Activated CD4-positive, alpha-beta T cell treated with anti-CD3 and anti-CD28 coated beads, Interleukin-2, amount 10 ng/mL, durations not matched to agents 24 days and 14 days (primary cell): ENCODE measurements around the gene SMIM38. TPM values are rescaled to one million over a fixed set of nuclear protein-coding genes. Genes with fewer than 3 reads are reported as not detected.

ENCODE experiments used
- DNase-seq: peaks from one replicate; pipeline ENCODE4 v3.0.0; 2022
- H3K27ac Mint-ChIP-seq: one replicate; pipeline ENCODE4 v1.8.0; 2022; ENCODE audit warnings: mild to moderate bottlenecking, mixed read lengths
- H3K27me3 Mint-ChIP-seq: one replicate; pipeline ENCODE4 v1.8.0; 2022; ENCODE audit warnings: mixed read lengths
- H3K36me3 Mint-ChIP-seq: one replicate; pipeline ENCODE4 v1.8.0; 2022; ENCODE audit warnings: low read depth, mild to moderate bottlenecking, mixed read lengths
- H3K4me1 Mint-ChIP-seq: one replicate; pipeline ENCODE4 v1.8.0; 2021; ENCODE audit warnings: mixed read lengths
- H3K4me3 Mint-ChIP-seq: one replicate; pipeline ENCODE4 v1.8.0; 2022; ENCODE audit warnings: mild to moderate bottlenecking, moderate library complexity, mixed read lengths
- H3K9me3 Mint-ChIP-seq: one replicate; pipeline ENCODE4 v1.8.0; 2021; ENCODE audit warnings: mixed read lengths
- intact Hi-C: fragments of 100-400 bp; cut with micrococcal nuclease; formaldehyde crosslinking; loops from one replicate; pipeline ENCODE4 v1.15.1; 2023
- total RNA-seq: library from RNA; stranded (reverse); gene quantifications from 2 replicates; pipeline ENCODE4 v1.2.3, GENCODE V29; 2022

Gene SMIM38
- total RNA-seq, 1 donor from 2014 or later = 0.21 TPM

GRCh38 chr11:69195824-69196782, 40.4 kb downstream of the SMIM38 start:
- Mint-ChIP-seq H3K4me3 (no peak overlapping the region), H3K27ac (no peak overlapping the region), H3K4me1 (peaks cover 3% of the 10 kb centered on the region), H3K27me3 (no peaks in the 10 kb centered on the region), H3K36me3 (no peaks in the 10 kb centered on the region), H3K9me3 (peaks cover 13% of the 10 kb centered on the region)
- intact Hi-C loops = no loop called here
- DNase-seq = no peak

- Mint-ChIP-seq H3K9me3 (peaks cover 10% of the 10 kb centered on the region), H3K27me3 (no peaks in the 10 kb centered on the region), H3K4me1 (peaks cover 3% of the 10 kb centered on the region), H3K36me3 (no peaks in the 10 kb centered on the region), H3K27ac (no peak overlapping the region), H3K4me3 (no peak overlapping the region)
- DNase-seq = no peak
- intact Hi-C loops = no loop called here
Measured at GRCh38 chr11:69196783-69197169, 41.0 kb downstream of the SMIM38 start.

- no peaks in the 10 kb centered on the region for H3K36me3 Mint-ChIP-seq
- H3K4me1 Mint-ChIP-seq = peaks cover 3% of the 10 kb centered on the region
- H3K27ac Mint-ChIP-seq = no peak overlapping the region
- no peak for DNase-seq
- intact Hi-C loops = no loop called here
- no peaks in the 10 kb centered on the region for H3K27me3 Mint-ChIP-seq
- H3K9me3 Mint-ChIP-seq = peaks cover 10% of the 10 kb centered on the region
- no peak overlapping the region for H3K4me3 Mint-ChIP-seq
Measured at GRCh38 chr11:69198891-69199582, 43.3 kb downstream of the SMIM38 start.

GRCh38 chr11:69199583-69200315, 44.0 kb downstream of the SMIM38 start:
- no peak overlapping the region for H3K27ac Mint-ChIP-seq
- H3K27me3 Mint-ChIP-seq = no peaks in the 10 kb centered on the region
- peaks cover 3% of the 10 kb centered on the region for H3K4me1 Mint-ChIP-seq
- no peaks in the 10 kb centered on the region for H3K36me3 Mint-ChIP-seq
- no peak for DNase-seq
- peaks cover 5% of the 10 kb centered on the region for H3K9me3 Mint-ChIP-seq
- no peak overlapping the region for H3K4me3 Mint-ChIP-seq
- intact Hi-C loops = no loop called here

DNA sequence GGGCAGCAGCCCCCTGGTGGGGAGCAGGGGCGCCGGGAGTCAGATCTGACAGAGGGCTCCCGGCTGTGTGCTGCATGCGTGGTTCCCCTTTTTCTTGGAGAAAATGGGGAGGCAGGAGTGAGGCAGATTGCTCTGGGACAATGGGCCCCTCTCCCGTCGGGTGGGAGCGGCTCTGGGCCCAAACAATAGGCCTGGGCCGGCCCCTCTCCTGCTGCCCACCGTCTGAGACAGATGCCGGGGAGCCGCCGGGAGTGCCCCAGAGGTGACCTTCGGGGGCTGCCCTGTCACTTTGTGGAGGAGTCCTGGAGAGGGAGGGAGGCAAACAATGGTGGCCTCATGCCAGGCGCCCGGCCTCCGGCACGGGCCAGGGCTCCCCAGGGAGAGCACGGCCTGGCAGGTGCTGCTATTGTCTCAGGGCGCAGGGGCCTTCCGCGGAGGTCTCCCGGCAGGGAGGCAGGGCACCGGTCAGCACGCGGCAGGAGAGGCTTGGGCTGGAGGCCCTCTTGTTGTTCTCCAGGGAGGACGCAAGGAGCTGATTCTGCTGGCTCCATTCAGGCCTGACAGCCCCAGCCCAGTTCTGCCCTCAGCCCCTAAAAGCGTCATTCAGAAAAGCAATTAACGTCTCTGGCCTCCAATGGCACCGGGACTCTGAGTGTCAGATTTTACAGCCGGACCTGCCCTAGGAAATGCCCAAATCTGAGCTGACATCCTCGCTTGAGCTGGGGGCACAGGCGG, 44.8 kb downstream of the SMIM38 start:
- intact Hi-C loops = no loop called here
- Mint-ChIP-seq H3K4me1 (peaks cover 3% of the 10 kb centered on the region), H3K27me3 (no peaks in the 10 kb centered on the region)

GRCh38 chr11:69201066-69201365, 45.3 kb downstream of the SMIM38 start:
- no peak overlapping the region for H3K27ac Mint-ChIP-seq
- no peaks in the 10 kb centered on the region for H3K27me3 Mint-ChIP-seq
- peaks cover 3% of the 10 kb centered on the region for H3K4me1 Mint-ChIP-seq
- H3K36me3 Mint-ChIP-seq = no peaks in the 10 kb centered on the region
- intact Hi-C loops = no loop called here
- H3K4me3 Mint-ChIP-seq = no peak overlapping the region
- DNase-seq = no peak
- no peaks in the 10 kb centered on the region for H3K9me3 Mint-ChIP-seq

More for the DNA sequence above, 44.8 kb downstream of the SMIM38 start:
- Mint-ChIP-seq H3K27ac (no peak overlapping the region), H3K9me3 (no peaks in the 10 kb centered on the region), H3K4me3 (no peak overlapping the region), H3K36me3 (no peaks in the 10 kb centered on the region)
- DNase-seq = no peak

DNA sequence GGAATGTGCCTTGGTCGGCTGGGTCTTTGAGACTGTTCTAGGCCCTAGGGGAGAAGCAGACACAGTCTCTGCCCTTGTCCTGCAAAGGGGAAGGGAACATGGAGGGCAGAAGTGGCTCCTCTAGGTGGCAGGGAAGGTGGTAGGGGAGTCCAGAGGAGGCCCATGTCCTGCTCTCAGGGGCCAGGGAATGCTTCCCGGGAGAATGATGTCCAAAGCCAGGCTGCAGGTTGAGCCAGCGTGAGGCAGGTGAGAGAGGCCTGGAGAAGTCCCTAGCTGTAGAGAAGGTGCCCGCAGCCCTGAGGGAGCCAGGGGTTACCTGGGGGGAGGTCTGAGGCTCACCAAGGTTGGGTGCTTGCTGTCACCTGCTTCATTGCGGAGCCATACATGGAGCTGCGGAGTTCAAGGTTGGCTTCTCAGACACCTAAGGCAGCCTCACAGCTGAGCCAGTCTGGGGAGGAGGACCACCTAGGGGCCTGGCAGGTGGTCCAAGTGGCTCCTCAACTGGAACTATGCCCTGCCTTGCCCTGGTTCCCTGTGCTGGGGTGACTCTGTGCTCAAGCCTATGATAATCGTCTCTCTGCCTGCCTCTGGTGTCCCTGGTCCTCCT, 46.1 kb downstream of the SMIM38 start:
- Mint-ChIP-seq H3K36me3 (no peaks in the 10 kb centered on the region), H3K27ac (no peak overlapping the region), H3K4me3 (no peak overlapping the region), H3K4me1 (peaks cover 3% of the 10 kb centered on the region), H3K27me3 (no peaks in the 10 kb centered on the region), H3K9me3 (no peaks in the 10 kb centered on the region)
- no peak for DNase-seq
- intact Hi-C loops = no loop called here

DNA sequence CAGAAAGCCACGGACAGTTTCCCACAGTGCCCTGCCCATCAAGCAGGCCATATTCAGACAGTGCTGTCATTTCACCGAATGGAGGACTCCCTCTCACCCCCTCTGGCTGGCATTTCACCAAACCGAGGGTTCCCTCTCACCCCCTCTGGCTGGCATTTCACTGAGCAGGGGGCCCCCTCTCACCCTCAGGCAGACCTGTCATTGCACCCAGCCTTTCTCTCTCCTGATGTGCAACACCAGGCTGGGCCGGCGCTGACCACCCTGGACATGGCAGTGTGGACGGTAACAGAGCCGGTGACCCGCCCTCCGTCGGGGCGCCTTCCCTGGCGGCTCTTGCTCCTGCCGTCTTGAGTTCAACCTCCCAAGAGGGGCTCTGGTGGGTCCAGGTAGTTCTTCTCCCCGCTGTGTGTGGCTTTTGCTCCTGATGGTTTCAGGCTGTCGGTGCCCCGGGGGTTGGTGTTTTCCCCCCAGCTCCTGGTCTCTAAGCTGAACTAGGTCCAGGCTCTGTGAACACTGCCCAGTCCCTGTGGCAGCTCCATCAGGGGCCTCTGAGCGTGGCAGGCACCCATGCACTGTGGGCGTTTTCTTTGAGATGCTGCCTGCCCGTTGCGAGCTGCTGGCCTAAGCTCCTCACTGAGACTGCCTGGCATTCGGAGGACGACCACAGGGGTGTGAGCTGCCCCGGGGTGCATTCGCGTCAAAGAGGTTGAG, 46.9 kb downstream of the SMIM38 start:
- Mint-ChIP-seq H3K4me1 (peaks cover 3% of the 10 kb centered on the region), H3K27me3 (no peaks in the 10 kb centered on the region), H3K27ac (no peak overlapping the region), H3K4me3 (no peak overlapping the region), H3K9me3 (no peaks in the 10 kb centered on the region), H3K36me3 (no peaks in the 10 kb centered on the region)
- intact Hi-C loops = no loop called here
- DNase-seq = no peak

DNA sequence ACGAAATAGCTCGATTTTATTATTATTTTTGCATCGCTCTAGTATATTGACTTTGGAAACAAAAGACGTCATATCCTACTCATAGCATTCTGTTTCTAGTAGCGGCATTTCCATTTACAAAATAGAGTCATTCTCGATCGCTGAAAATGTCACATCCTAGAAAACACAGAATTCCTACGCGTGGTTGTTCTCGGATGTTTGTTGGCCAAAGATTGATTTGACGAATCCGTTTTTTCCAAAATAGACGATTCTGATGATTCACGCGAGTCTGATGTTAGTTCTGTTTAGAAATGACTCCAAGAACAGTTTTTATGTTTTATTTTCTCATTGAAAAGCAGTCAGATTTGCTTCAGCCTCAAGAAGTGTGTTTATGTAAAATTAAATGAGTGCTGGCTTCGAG, 47.6 kb downstream of the SMIM38 start:
- H3K36me3 Mint-ChIP-seq = no peaks in the 10 kb centered on the region

DNA sequence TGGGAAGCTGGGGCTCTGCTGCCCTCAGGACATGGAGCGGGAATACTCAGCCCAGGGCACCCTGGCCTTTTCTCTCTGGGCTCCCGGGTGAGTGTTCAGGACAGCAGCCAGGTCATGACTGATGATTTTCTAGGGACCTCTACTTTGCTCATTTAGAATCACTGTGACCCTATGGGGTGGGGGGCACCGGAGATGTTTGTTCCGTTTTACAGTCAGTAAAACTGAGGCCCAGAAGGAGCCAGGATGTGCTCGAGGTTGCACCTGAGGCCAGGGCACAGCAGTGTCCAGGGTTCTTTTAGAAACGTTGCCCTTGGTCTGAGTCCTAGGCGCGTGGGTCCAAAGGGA, 48.1 kb downstream of the SMIM38 start:
- no peaks in the 10 kb centered on the region for H3K27me3 Mint-ChIP-seq
- DNase-seq = no peak
- no peak overlapping the region for H3K4me3 Mint-ChIP-seq
- intact Hi-C loops = no loop called here
- H3K36me3 Mint-ChIP-seq = no peaks in the 10 kb centered on the region
- H3K9me3 Mint-ChIP-seq = no peaks in the 10 kb centered on the region
- no peak overlapping the region for H3K27ac Mint-ChIP-seq
- H3K4me1 Mint-ChIP-seq = peaks cover 2% of the 10 kb centered on the region

More for the DNA sequence above, 47.6 kb downstream of the SMIM38 start:
- no peaks in the 10 kb centered on the region for H3K27me3 Mint-ChIP-seq
- H3K4me3 Mint-ChIP-seq = no peak overlapping the region
- DNase-seq = no peak
- H3K9me3 Mint-ChIP-seq = no peaks in the 10 kb centered on the region
- H3K27ac Mint-ChIP-seq = no peak overlapping the region
- intact Hi-C loops = no loop called here
- H3K4me1 Mint-ChIP-seq = peaks cover 3% of the 10 kb centered on the region

GRCh38 chr11:69204246-69204940, 48.7 kb downstream of the SMIM38 start:
- Mint-ChIP-seq H3K27ac (no peak overlapping the region), H3K4me3 (no peak overlapping the region), H3K9me3 (no peaks in the 10 kb centered on the region), H3K4me1 (no peaks in the 10 kb centered on the region), H3K36me3 (no peaks in the 10 kb centered on the region), H3K27me3 (no peaks in the 10 kb centered on the region)
- DNase-seq = no peak
- intact Hi-C loops = no loop called here

GRCh38 chr11:69204941-69205742, 49.4 kb downstream of the SMIM38 start:
- no peak overlapping the region for H3K27ac Mint-ChIP-seq

More at GRCh38 chr11:69204941-69205742, 49.4 kb downstream of the SMIM38 start:
- no peaks in the 10 kb centered on the region for H3K27me3 Mint-ChIP-seq
- H3K4me3 Mint-ChIP-seq = no peak overlapping the region
- intact Hi-C loops = no loop called here
- no peaks in the 10 kb centered on the region for H3K4me1 Mint-ChIP-seq
- H3K36me3 Mint-ChIP-seq = no peaks in the 10 kb centered on the region
- H3K9me3 Mint-ChIP-seq = no peaks in the 10 kb centered on the region
- no peak for DNase-seq
